Liver (tissue), 9 donors: Measurements from ENCODE around the gene PPP2R5C. TPM values are rescaled to one million over a fixed set of nuclear protein-coding genes. Genes with fewer than 3 reads are reported as not detected.

Experiments used
- DNase-seq: peaks from one replicate; pipeline ENCODE4 v3.0.0-alpha.2; 2017; ENCODE audit warnings: low spot score
- H3K27ac ChIP-seq, 2 donors: one replicate each; pipeline ENCODE4 v1.7.0; 2013; ENCODE audit warnings: inconsistent platforms in 2 of 2, low read length in 2 of 2, control low read depth in 1 of 2, low read depth in 1 of 2, mild to moderate bottlenecking in 1 of 2
- H3K27me3 ChIP-seq, 4 donors: one replicate each; pipeline versions ENCODE4 v1.6.1 to v1.7.0; 2013; ENCODE audit warnings: low read length in 3 of 4, inconsistent platforms in 1 of 4, mild to moderate bottlenecking in 1 of 4, moderate library complexity in 1 of 4; ENCODE audit not compliant: control insufficient read depth in 4 of 4, insufficient read depth in 4 of 4
- H3K36me3 ChIP-seq, 4 donors: one replicate each; pipeline versions ENCODE4 v1.6.1 to v1.7.0; 2013; ENCODE audit warnings: low read length in 3 of 4, mild to moderate bottlenecking in 3 of 4, low read depth in 1 of 4, moderate library complexity in 1 of 4; ENCODE audit not compliant: control insufficient read depth in 4 of 4, insufficient read depth in 3 of 4
- H3K4me1 ChIP-seq, 4 donors: one replicate each; pipeline versions ENCODE4 v1.6.1 to v1.7.0; 2013; ENCODE audit warnings: low read length in 3 of 4, mild to moderate bottlenecking in 3 of 4, moderate library complexity in 1 of 4; ENCODE audit not compliant: control insufficient read depth in 4 of 4, insufficient read depth in 4 of 4
- H3K4me3 ChIP-seq, 3 donors: one replicate each; pipeline versions ENCODE4 v1.6.1 to v1.7.0; 2013; ENCODE audit warnings: low read length in 3 of 3, control low read depth in 1 of 3, low read depth in 1 of 3, mild to moderate bottlenecking in 1 of 3
- H3K9ac ChIP-seq, 2 donors: one replicate each; pipeline ENCODE4 v1.7.0; 2013; ENCODE audit warnings: low read length in 2 of 2, mild to moderate bottlenecking in 2 of 2, moderate library complexity in 2 of 2, control low read depth in 1 of 2, low read depth in 1 of 2
- H3K9me3 ChIP-seq, 4 donors: one replicate each; pipeline versions ENCODE4 v1.6.1 to v1.7.0; 2013; ENCODE audit warnings: low read length in 3 of 4; ENCODE audit not compliant: control insufficient read depth in 4 of 4
- FOXA1 ChIP-seq: IDR thresholded peaks from 2 replicates; pipeline ENCODE4 v1.6.1; 2016; ENCODE audit warnings: antibody characterized with exemption
- FOXA2 ChIP-seq: IDR thresholded peaks from 2 replicates; pipeline ENCODE4 v1.6.1; 2016; ENCODE audit warnings: antibody characterized with exemption
- GABPA ChIP-seq, 2 donors: IDR thresholded peaks in 1 of 2; conservative IDR thresholded peaks in 1 of 2; 2 replicates each; pipeline ENCODE4 v1.6.1; 2016; ENCODE audit warnings: antibody characterized with exemption in 2 of 2, mild to moderate bottlenecking in 1 of 2, moderate library complexity in 1 of 2
- HNF4A ChIP-seq, 2 donors: conservative IDR thresholded peaks; 2 replicates each; pipeline ENCODE4 v1.6.1; 2016; ENCODE audit warnings: antibody characterized with exemption in 2 of 2, mild to moderate bottlenecking in 2 of 2
- HNF4G ChIP-seq: IDR thresholded peaks from 2 replicates; pipeline ENCODE4 v1.6.1; 2016; ENCODE audit warnings: antibody characterized with exemption
- JUND ChIP-seq, 2 donors: IDR thresholded peaks; 2 replicates each; pipeline ENCODE4 v1.6.1; 2016; ENCODE audit warnings: antibody characterized with exemption in 2 of 2
- NR2F2 ChIP-seq: IDR thresholded peaks from 2 replicates; pipeline ENCODE4 v1.6.1; 2016; ENCODE audit warnings: antibody characterized with exemption
- RAD21 ChIP-seq, 2 donors: IDR thresholded peaks; 2 replicates each; pipeline ENCODE4 v1.6.1; 2016; ENCODE audit warnings: antibody characterized with exemption in 2 of 2, mild to moderate bottlenecking in 2 of 2
- RXRA ChIP-seq, 2 donors: IDR thresholded peaks; 2 replicates each; pipeline ENCODE4 v1.6.1; 2017 to 2018; ENCODE audit warnings: antibody characterized with exemption in 2 of 2, mild to moderate bottlenecking in 1 of 2
- TAF1 ChIP-seq: conservative IDR thresholded peaks from 2 replicates; pipeline ENCODE4 v1.6.1; 2016; ENCODE audit warnings: antibody characterized with exemption, mild to moderate bottlenecking
- YY1 ChIP-seq: IDR thresholded peaks from 2 replicates; pipeline ENCODE4 v1.6.1; 2016; ENCODE audit warnings: antibody characterized with exemption, mild to moderate bottlenecking
- WGBS: extraction: QIAGEN DNeasy Blood & Tissue Kit; methylation state at CpG from one replicate; pipeline ENCODE4 v1.1.7; 2013; 5-methylcytosine and 5-hydroxymethylcytosine counted together
- polyA plus RNA-seq, 2 donors: library from polyadenylated mRNA; stranded (reverse) in 1 of 2; unstranded in 1 of 2; fragments of 200-250 nt in 1 of 2; fragments of >200 nt in 1 of 2; fragmentation: Nextera tagmentation in 1 of 2; extraction: Ambion mirVana in 1 of 2; gene quantifications; one replicate each; pipeline versions ENCODE4 v1.2.1 to v1.2.3, GENCODE V29; 2013 to 2015
- total RNA-seq, 2 donors: library from RNA; depleted of rRNA; stranded (reverse); fragments of >200 nt; gene quantifications; one replicate each; pipeline ENCODE4 v1.2.3, GENCODE V29; 2014
- TF ChIP-seq, protein P1 (sequence below): IDR thresholded peaks from 2 replicates; pipeline ENCODE4 v1.6.1; 2016; ENCODE audit warnings: antibody characterized with exemption, mild to moderate bottlenecking
- TF ChIP-seq, protein P2 (sequence below): IDR thresholded peaks from 2 replicates; pipeline ENCODE4 v1.6.1; 2016; ENCODE audit warnings: antibody characterized with exemption
- TF ChIP-seq, protein P3 (sequence below): IDR thresholded peaks from 2 replicates; pipeline ENCODE4 v1.6.1; 2016; ENCODE audit warnings: antibody characterized with exemption
- TF ChIP-seq, protein P4 (sequence below): IDR thresholded peaks from 2 replicates; pipeline ENCODE4 v1.6.1; 2016; ENCODE audit warnings: antibody characterized with exemption
- TF ChIP-seq, protein P5 (sequence below): fragments of 150-350 bp; IDR thresholded peaks from 2 replicates; pipeline ENCODE4 v1.5.1; 2017; ENCODE audit warnings: improper control_type of control experiment, low read depth, low read length; ENCODE audit not compliant: missing input control
- donor health status: healthy.
- donor health status: healthy.
- donor health status: healthy.
- donor health status: healthy.
- donor health status: healthy.

The PPP2R5C gene
- total and polyA plus RNA-seq, 4 donors: 33.5 to 52.3 (median 43.9) TPM

DNA sequence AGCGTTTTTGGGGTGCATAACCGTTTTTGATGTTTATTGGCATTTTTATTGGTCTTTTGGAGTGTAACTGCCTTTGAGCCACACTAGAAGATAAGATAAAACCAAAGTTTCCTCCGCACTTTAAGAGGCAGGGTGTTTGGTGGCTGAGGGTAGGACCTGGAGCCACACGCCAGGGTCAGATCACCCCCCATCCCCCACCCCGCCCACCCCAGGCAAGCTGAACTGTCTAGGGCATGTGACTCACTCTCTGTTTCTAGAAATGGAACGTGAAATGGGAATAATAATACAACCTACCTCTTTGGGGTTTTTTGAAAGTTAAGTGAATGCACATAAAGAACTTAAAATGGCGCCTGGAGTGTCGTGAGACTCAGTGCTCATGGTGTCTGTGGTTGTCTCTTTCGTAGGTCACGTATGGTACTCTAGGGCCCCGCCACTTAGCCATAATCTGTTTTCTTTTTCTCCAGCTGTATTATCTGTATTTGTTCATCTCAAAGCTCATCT, 56.0 kb downstream of the PPP2R5C start:
- Histone ChIP-seq H3K4me3 (no peak overlapping the region), H3K9me3 (no peaks in the 10 kb centered on the region), H3K27ac (peak overlapping the region in 1 of 2 donors; percentile 1), H3K27me3 (no peaks in the 10 kb centered on the region), H3K9ac (no peak overlapping the region), H3K36me3 (peaks cover 0 to 3% (median 2%) of the 10 kb centered on the region in 4 donors), H3K4me1 (peaks cover under 1 to 8% (median 2%) of the 10 kb centered on the region in 4 donors)
- TF ChIP-seq HNF4A (conservative IDR thresholded peaks at IDR 0.05): no peak
- no peak for TF ChIP-seq FOXA2
- TF ChIP-seq, protein P1, sequence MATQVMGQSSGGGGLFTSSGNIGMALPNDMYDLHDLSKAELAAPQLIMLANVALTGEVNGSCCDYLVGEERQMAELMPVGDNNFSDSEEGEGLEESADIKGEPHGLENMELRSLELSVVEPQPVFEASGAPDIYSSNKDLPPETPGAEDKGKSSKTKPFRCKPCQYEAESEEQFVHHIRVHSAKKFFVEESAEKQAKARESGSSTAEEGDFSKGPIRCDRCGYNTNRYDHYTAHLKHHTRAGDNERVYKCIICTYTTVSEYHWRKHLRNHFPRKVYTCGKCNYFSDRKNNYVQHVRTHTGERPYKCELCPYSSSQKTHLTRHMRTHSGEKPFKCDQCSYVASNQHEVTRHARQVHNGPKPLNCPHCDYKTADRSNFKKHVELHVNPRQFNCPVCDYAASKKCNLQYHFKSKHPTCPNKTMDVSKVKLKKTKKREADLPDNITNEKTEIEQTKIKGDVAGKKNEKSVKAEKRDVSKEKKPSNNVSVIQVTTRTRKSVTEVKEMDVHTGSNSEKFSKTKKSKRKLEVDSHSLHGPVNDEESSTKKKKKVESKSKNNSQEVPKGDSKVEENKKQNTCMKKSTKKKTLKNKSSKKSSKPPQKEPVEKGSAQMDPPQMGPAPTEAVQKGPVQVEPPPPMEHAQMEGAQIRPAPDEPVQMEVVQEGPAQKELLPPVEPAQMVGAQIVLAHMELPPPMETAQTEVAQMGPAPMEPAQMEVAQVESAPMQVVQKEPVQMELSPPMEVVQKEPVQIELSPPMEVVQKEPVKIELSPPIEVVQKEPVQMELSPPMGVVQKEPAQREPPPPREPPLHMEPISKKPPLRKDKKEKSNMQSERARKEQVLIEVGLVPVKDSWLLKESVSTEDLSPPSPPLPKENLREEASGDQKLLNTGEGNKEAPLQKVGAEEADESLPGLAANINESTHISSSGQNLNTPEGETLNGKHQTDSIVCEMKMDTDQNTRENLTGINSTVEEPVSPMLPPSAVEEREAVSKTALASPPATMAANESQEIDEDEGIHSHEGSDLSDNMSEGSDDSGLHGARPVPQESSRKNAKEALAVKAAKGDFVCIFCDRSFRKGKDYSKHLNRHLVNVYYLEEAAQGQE: no peak
- TF ChIP-seq, protein P2, sequence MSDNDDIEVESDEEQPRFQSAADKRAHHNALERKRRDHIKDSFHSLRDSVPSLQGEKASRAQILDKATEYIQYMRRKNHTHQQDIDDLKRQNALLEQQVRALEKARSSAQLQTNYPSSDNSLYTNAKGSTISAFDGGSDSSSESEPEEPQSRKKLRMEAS: no peak
- TF ChIP-seq JUND (IDR thresholded peaks at IDR 0.05): no peak
- TF ChIP-seq, protein P3, sequence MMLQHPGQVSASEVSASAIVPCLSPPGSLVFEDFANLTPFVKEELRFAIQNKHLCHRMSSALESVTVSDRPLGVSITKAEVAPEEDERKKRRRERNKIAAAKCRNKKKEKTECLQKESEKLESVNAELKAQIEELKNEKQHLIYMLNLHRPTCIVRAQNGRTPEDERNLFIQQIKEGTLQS: no peak
- TF ChIP-seq, protein P4, sequence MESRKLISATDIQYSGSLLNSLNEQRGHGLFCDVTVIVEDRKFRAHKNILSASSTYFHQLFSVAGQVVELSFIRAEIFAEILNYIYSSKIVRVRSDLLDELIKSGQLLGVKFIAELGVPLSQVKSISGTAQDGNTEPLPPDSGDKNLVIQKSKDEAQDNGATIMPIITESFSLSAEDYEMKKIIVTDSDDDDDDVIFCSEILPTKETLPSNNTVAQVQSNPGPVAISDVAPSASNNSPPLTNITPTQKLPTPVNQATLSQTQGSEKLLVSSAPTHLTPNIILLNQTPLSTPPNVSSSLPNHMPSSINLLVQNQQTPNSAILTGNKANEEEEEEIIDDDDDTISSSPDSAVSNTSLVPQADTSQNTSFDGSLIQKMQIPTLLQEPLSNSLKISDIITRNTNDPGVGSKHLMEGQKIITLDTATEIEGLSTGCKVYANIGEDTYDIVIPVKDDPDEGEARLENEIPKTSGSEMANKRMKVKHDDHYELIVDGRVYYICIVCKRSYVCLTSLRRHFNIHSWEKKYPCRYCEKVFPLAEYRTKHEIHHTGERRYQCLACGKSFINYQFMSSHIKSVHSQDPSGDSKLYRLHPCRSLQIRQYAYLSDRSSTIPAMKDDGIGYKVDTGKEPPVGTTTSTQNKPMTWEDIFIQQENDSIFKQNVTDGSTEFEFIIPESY: no peak
- TF ChIP-seq, protein P5, sequence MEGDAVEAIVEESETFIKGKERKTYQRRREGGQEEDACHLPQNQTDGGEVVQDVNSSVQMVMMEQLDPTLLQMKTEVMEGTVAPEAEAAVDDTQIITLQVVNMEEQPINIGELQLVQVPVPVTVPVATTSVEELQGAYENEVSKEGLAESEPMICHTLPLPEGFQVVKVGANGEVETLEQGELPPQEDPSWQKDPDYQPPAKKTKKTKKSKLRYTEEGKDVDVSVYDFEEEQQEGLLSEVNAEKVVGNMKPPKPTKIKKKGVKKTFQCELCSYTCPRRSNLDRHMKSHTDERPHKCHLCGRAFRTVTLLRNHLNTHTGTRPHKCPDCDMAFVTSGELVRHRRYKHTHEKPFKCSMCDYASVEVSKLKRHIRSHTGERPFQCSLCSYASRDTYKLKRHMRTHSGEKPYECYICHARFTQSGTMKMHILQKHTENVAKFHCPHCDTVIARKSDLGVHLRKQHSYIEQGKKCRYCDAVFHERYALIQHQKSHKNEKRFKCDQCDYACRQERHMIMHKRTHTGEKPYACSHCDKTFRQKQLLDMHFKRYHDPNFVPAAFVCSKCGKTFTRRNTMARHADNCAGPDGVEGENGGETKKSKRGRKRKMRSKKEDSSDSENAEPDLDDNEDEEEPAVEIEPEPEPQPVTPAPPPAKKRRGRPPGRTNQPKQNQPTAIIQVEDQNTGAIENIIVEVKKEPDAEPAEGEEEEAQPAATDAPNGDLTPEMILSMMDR: no peak
- TF ChIP-seq YY1: no peak
- no peak for TF ChIP-seq FOXA1
- TF ChIP-seq RXRA (IDR thresholded peaks at IDR 0.05): no peak
- no peak for TF ChIP-seq TAF1
- TF ChIP-seq HNF4G: no peak
- no peak for TF ChIP-seq NR2F2
- TF ChIP-seq RAD21 (IDR thresholded peaks at IDR 0.05): no peak
- TF ChIP-seq GABPA (IDR thresholded peaks at IDR 0.05 in 1 of 2, conservative IDR thresholded peaks at IDR 0.05 in 1 of 2): no peak
- DNase-seq: no peak
- 85% methylated on average over 11 of the region's 11 CpGs for whole genome bisulfite sequencing
